HepG2 (cell line): ENCODE measurements around the gene CCDC183. TPM values are rescaled to one million over a fixed set of nuclear protein-coding genes. Genes with fewer than 3 reads are reported as not detected.

ENCODE experiments used
- ATAC-seq: fragments of 200-7000 bp; cut with Tn5 transposase; 3 replicates; pipeline ENCODE4 v1.9.1; 2020; ENCODE audit warnings: mild to moderate bottlenecking, moderate library complexity
- BruUV-seq: library from RNA; stranded (reverse); fragments of 400-500 nt; replicated peaks from 2 replicates; lab custom pipeline; 2021; lab: Mats Ljungman, UMichigan
- CTCF ChIA-PET: fragments of 300-600 bp; formaldehyde crosslinking; extraction: SDS; loops from one replicate; lab custom pipeline; 2021; ENCODE audit warnings: low total read pairs, inconsistent platforms, low intra/inter-chr PET ratio; lab: Yijun Ruan, JAX
- POLR2A ChIA-PET: fragments of 350-600 bp; sonication (Branson Sonifier 250); formaldehyde crosslinking; loops from one replicate; lab custom pipeline; 2020; ENCODE audit warnings: antibody characterized with exemption, inconsistent platforms; lab: Yijun Ruan, JAX
- DNase-seq: peaks from one replicate; pipeline ENCODE4 v3.0.0-alpha.2; 2015; ENCODE audit warnings: low spot score
- FAIRE-seq: peaks from 3 replicates; lab custom pipeline; 2011; peaks lifted over from hg19 to GRCh38; lab: Jason Lieb, UNC
- H2AFZ ChIP-seq: one replicate; pipeline ENCODE4 v1.6.1; 2011; ENCODE audit warnings: low read length, inconsistent platforms
- H3K27ac ChIP-seq: fragments of 300-600 bp; 3 replicates; pipeline ENCODE4 v1.8.0; 2011; ENCODE audit warnings: mixed run types, mild to moderate bottlenecking, mixed read lengths, low read length, inconsistent platforms; ENCODE audit not compliant: insufficient read depth; ENCODE audit errors: extremely low read length
- H3K27me3 ChIP-seq, 2 experiments: fragments of 200-600 bp in 1 of 2; 2 replicates in 1 of 2; 3 replicates in 1 of 2; pipeline versions ENCODE4 v1.6.0 to v1.8.0; 2011; ENCODE audit warnings: low read length in 2 of 2, mild to moderate bottlenecking in 2 of 2, moderate library complexity in 2 of 2, inconsistent platforms in 1 of 2; ENCODE audit not compliant: insufficient read depth in 2 of 2, control insufficient read depth in 1 of 2
- H3K36me3 ChIP-seq, 2 experiments: fragments of 200-600 bp in 1 of 2; replicated peaks in 1 of 2; 2 replicates in 1 of 2; 3 replicates in 1 of 2; pipeline versions ENCODE4 v1.5.1 to v1.8.0; 2011; ENCODE audit warnings: low read length in 2 of 2, inconsistent platforms in 1 of 2; ENCODE audit not compliant: insufficient read depth in 2 of 2, control insufficient read depth in 1 of 2
- H3K4me1 ChIP-seq: 2 replicates; pipeline ENCODE4 v1.5.1; 2012; ENCODE audit warnings: low read length, inconsistent platforms; ENCODE audit not compliant: insufficient read depth
- H3K4me2 ChIP-seq: 2 replicates; pipeline ENCODE4 v1.6.0; 2011; ENCODE audit warnings: low read depth, low read length, inconsistent platforms
- H3K4me3 ChIP-seq, 3 experiments: fragments of 200-600 bp in 1 of 3; sonication (generic), shearing (Covaris generic) in 1 of 3; replicated peaks in 1 of 3; 2 replicates each; pipeline ENCODE4 v1.5.1; 2011 to 2016; ENCODE audit warnings: low read length in 3 of 3, inconsistent platforms in 2 of 3, low read depth in 2 of 3, mild to moderate bottlenecking in 2 of 3, control low read depth in 1 of 3, mixed read lengths in 1 of 3; ENCODE audit not compliant: insufficient read depth in 1 of 3
- H3K79me2 ChIP-seq: one replicate; pipeline ENCODE4 v1.6.1; 2011; ENCODE audit warnings: low read length, inconsistent platforms; ENCODE audit not compliant: insufficient read depth
- H3K9ac ChIP-seq: 2 replicates; pipeline ENCODE4 v1.6.0; 2011; ENCODE audit warnings: mild to moderate bottlenecking, low read depth, low read length, inconsistent platforms; ENCODE audit not compliant: insufficient read depth
- H3K9me3 ChIP-seq: 2 replicates; pipeline ENCODE4 v1.5.1; 2012; ENCODE audit warnings: mild to moderate bottlenecking, low read length
- H4K20me1 ChIP-seq: 2 replicates; pipeline ENCODE4 v1.6.0; 2011; ENCODE audit warnings: inconsistent platforms, mild to moderate bottlenecking, low read length, moderate library complexity; ENCODE audit not compliant: insufficient read depth
- HOXA9 ChIP-seq: sonication (generic); formaldehyde crosslinking; IDR thresholded peaks from 2 replicates; pipeline ENCODE4 v1.8.1; 2022; ENCODE audit warnings: missing genetic modification reagents, mild to moderate bottlenecking, moderate library complexity, borderline replicate concordance
- KDM6A ChIP-seq: IDR thresholded peaks from 2 replicates; pipeline ENCODE4 v1.6.1; 2016; ENCODE audit warnings: low read depth
- RBFOX2 ChIP-seq: fragments of 200-400 bp; formaldehyde crosslinking; IDR thresholded peaks from 2 replicates; pipeline ENCODE4 v1.6.1; 2017; ENCODE audit warnings: low read depth, mild to moderate bottlenecking, low read length
- SMAD1 ChIP-seq: sonication (generic); formaldehyde crosslinking; IDR thresholded peaks from 2 replicates; pipeline ENCODE4 v1.4.0; 2020; ENCODE audit warnings: missing genetic modification reagents, low read depth, mild to moderate bottlenecking, borderline replicate concordance
- SMARCE1 ChIP-seq: fragments of 450-650 bp; IDR thresholded peaks from 2 replicates; pipeline ENCODE4 v1.6.1; 2017; ENCODE audit warnings: borderline replicate concordance
- STAT5B ChIP-seq: sonication (generic); formaldehyde crosslinking; IDR thresholded peaks from 2 replicates; pipeline ENCODE4 v1.4.0; 2020; ENCODE audit warnings: missing genetic modification reagents
- U2AF2 ChIP-seq: fragments of 200-400 bp; formaldehyde crosslinking; IDR thresholded peaks from 2 replicates; pipeline ENCODE4 v1.6.1; 2017; ENCODE audit warnings: low read depth, mild to moderate bottlenecking, low read length
- ZBTB37 ChIP-seq: sonication (generic); formaldehyde crosslinking; IDR thresholded peaks from 2 replicates; pipeline ENCODE4 v1.4.0; 2020; ENCODE audit warnings: mild to moderate bottlenecking, missing genetic modification reagents
- ZNF691 ChIP-seq: sonication (generic); formaldehyde crosslinking; IDR thresholded peaks from 2 replicates; pipeline ENCODE4 v1.4.0; 2020; ENCODE audit warnings: missing genetic modification reagents, low read depth, mild to moderate bottlenecking, borderline replicate concordance
- WGBS: methylation state at CpG from one replicate; pipeline ENCODE4 v1.1.6; 2017; ENCODE audit warnings: low lambda C conversion rate; 5-methylcytosine and 5-hydroxymethylcytosine counted together
- in situ Hi-C: cut with HindIII; loops from 2 replicates; pipeline ENCODE4 v1.10.0; 2017; ENCODE audit warnings: low pct_unique_long_range_greater_than_20kb; ENCODE audit not compliant: extremely low pct_ligation_motif_present
- intact Hi-C: fragments of 100-400 bp; cut with micrococcal nuclease; formaldehyde crosslinking; loops from one replicate; pipeline ENCODE4 v1.10.0; 2022; ENCODE audit not compliant: unreplicated experiment
- polyA plus RNA-seq, 8 experiments: library from polyadenylated mRNA; depleted of rRNA in 3 of 8; stranded (reverse) in 7 of 8; unstranded in 1 of 8; fragments of >200 nt; fragmentation: Illumina TruSeq in 4 of 8; extraction: Trizol in 4 of 8; gene quantifications; 2 replicates each; pipeline versions ENCODE4 v1.2.1 to v1.2.3, GENCODE V29; 2011 to 2016; ENCODE audit warnings: low read depth in 4 of 8, missing spikeins in 1 of 8, mixed read lengths in 1 of 8; ENCODE audit not compliant: insufficient read depth in 1 of 8
- total RNA-seq, 5 experiments: library from RNA; depleted of rRNA; stranded (reverse); fragments of >200 nt; fragmentation: Illumina TruSeq; extraction: Trizol; gene quantifications; 2 replicates each; pipeline ENCODE4 v1.2.3, GENCODE V29; 2016; ENCODE audit warnings: low read depth in 1 of 5

Gene CCDC183
- total and polyA plus RNA-seq, 2 of the 13 experiments (the other 11 are each of a cell fraction or from before 2014, with no cell fraction given) = 5.0 to 66.4 TPM

- Histone ChIP-seq H3K4me2 (no peak within 1 kb of the TSS), H3K9ac (no peak within 1 kb of the TSS), H3K79me2 (no peaks in the 10 kb centered on the region), H4K20me1 (no peaks in the 10 kb centered on the region), H2AFZ (no peak within 1 kb of the TSS), H3K36me3 (no peaks in the 10 kb centered on the region), H3K9me3 (peaks cover 15% of the 10 kb centered on the region), H3K4me3 (no peak within 1 kb of the TSS), H3K27ac (no peak within 1 kb of the TSS), H3K27me3 (peaks cover 24 to 66% of the 10 kb centered on the region in 2 experiments; a peak in 4 of 5 replicates), H3K4me1 (no peaks in the 10 kb centered on the region)
- no peak for FAIRE-seq
- no peak for ATAC-seq
- in situ Hi-C loops (no loop called here), intact Hi-C loops (no loop called here)
- TF ChIP-seq SMARCE1 (no peak), ZBTB37 (no peak), ZNF691 (CRISPR knock-in tag) (no peak), RBFOX2 (no peak), SMAD1 (CRISPR knock-in tag) (no peak), KDM6A (CRISPR knock-in tag) (no peak), STAT5B (CRISPR knock-in tag) (no peak), HOXA9 (no peak), U2AF2 (no peak)
- POLR2A ChIA-PET = no interaction called here
- WGBS = 52% methylated on average over 5 of the region's 8 CpGs
- no peak for DNase-seq
- CTCF ChIA-PET = no interaction called here
- no TSS peak for BruUV-seq
Measured at GRCh38 chr9:136748201-136748600, 47.9 kb upstream of the CCDC183 start, which contains the start of gene LCN6. TSS of gene LCN6 (minus strand) at chr9:136748525. CDS start at chr9:136748483, 42 bp downstream.
